ENCODE data around the gene SOX15.
"Not testable (repeated sequence)": the region's sequence is repeated elsewhere in the genome, so short reads cannot be mapped to it uniquely, and the experiment has no call there.

Gene SOX15

GRCh38 chr17:7589891-7590691, at the start of gene SOX15:
Gene SOX15, minus strand, starts transcription at chr17:7590094. Its CDS starts 418 bp downstream, at chr17:7589676.
- no peak for FAIRE-seq

- FAIRE-seq: no peak
Measured at GRCh38 chr17:7636163-7636562, 46.3 kb upstream of the SOX15 start.

GRCh38 chr17:7634384-7634783, 44.5 kb upstream of the SOX15 start:
- no peak for FAIRE-seq

- FAIRE-seq: no peak
Measured at GRCh38 chr17:7633093-7633492, 43.2 kb upstream of the SOX15 start.

GRCh38 chr17:7632492-7632894, 42.6 kb upstream of the SOX15 start:
- FAIRE-seq: no peak

- no peak for FAIRE-seq
Measured at GRCh38 chr17:7631398-7632380, 41.8 kb upstream of the SOX15 start.

GRCh38 chr17:7629939-7630571, 40.2 kb upstream of the SOX15 start, which contains the start of gene SHBG:
Gene SHBG, plus strand, starts transcription at chr17:7630135. Its CDS starts 38 bp downstream, at chr17:7630173.
- no peak for FAIRE-seq

GRCh38 chr17:7627250-7628121, 37.6 kb upstream of the SOX15 start, which contains the start of gene SAT2:
Gene SAT2, minus strand, starts transcription at chr17:7627821. Its CDS starts 186 bp downstream, at chr17:7627635.
- peak; percentile 78 for FAIRE-seq

GRCh38 chr17:7626956-7627249, 37.0 kb upstream of the SOX15 start:
- FAIRE-seq: no peak

GRCh38 chr17:7626307-7626706, 36.4 kb upstream of the SOX15 start:
- no peak for FAIRE-seq

- not testable (repeated sequence) for FAIRE-seq
Measured at GRCh38 chr17:7625749-7626148, 35.9 kb upstream of the SOX15 start.

- no peak for FAIRE-seq
Measured at GRCh38 chr17:7623661-7624060, 33.8 kb upstream of the SOX15 start.

- FAIRE-seq: no peak
Measured at GRCh38 chr17:7620835-7621234, 30.9 kb upstream of the SOX15 start.

- FAIRE-seq: no peak
Measured at GRCh38 chr17:7618608-7619007, 28.7 kb upstream of the SOX15 start.

GRCh38 chr17:7615265-7615747, 25.4 kb upstream of the SOX15 start:
- no peak for FAIRE-seq

GRCh38 chr17:7614425-7615264, 24.8 kb upstream of the SOX15 start, which contains the start of gene FXR2:
Gene FXR2, minus strand, starts transcription at chr17:7614897. Its CDS starts 365 bp downstream, at chr17:7614532.
- peak; percentile 97 for FAIRE-seq

GRCh38 chr17:7613769-7614424, 24.0 kb upstream of the SOX15 start:
- no peak for FAIRE-seq

GRCh38 chr17:7612294-7612640, 22.4 kb upstream of the SOX15 start:
- no peak for FAIRE-seq

GRCh38 chr17:7611635-7612293, 21.9 kb upstream of the SOX15 start:
- no peak for FAIRE-seq

GRCh38 chr17:7610641-7611040, 20.7 kb upstream of the SOX15 start:
- FAIRE-seq: no peak
